NB4 (cell line): ENCODE results near the gene MND1.
A peak's percentile ranks its signal among the peaks of the same experiment; 100 is the strongest.
"Not testable (repeated sequence)": the region's sequence is repeated elsewhere in the genome, so short reads cannot be mapped to it uniquely, and the experiment has no call there.

Experiments used
- DNase-seq: peaks from one replicate; pipeline ENCODE4 v3.0.0; 2010; ENCODE audit warnings: low read depth
- H3K4me3 ChIP-seq: one replicate; pipeline ENCODE4 v1.5.1; 2011; ENCODE audit warnings: mild to moderate bottlenecking, low read depth, low read length, moderate library complexity
- CTCF ChIP-seq: IDR thresholded peaks from one replicate; pipeline ENCODE4 v1.5.1; 2012; ENCODE audit warnings: low read depth, low read length
- MAX ChIP-seq: IDR thresholded peaks from 2 replicates; pipeline ENCODE4 v1.6.1; 2011; ENCODE audit warnings: low read depth, low read length
- MYC ChIP-seq: IDR thresholded peaks from 2 replicates; pipeline ENCODE4 v1.6.1; 2011; ENCODE audit warnings: low read depth, low read length
- POLR2A ChIP-seq: IDR thresholded peaks from 2 replicates; pipeline ENCODE4 v1.6.1; 2011; ENCODE audit warnings: mild to moderate bottlenecking; ENCODE audit not compliant: insufficient read length; ENCODE audit errors: extremely low read depth

The MND1 gene

GRCh38 chr4:153408932-153409331, 64.4 kb downstream of the MND1 start:
- DNase-seq = no peak
- H3K4me3 ChIP-seq = no peak overlapping the region
- TF ChIP-seq MYC (no peak), CTCF (no peak), POLR2A (no peak), MAX (no peak)

- TF ChIP-seq MYC (no peak), CTCF (no peak), MAX (no peak), POLR2A (no peak)
- no peak overlapping the region for H3K4me3 ChIP-seq
- no peak for DNase-seq
Measured at GRCh38 chr4:153409412-153409811, 64.9 kb downstream of the MND1 start.

GRCh38 chr4:153409924-153410501, 65.5 kb downstream of the MND1 start:
- H3K4me3 ChIP-seq = no peak overlapping the region
- peak; percentile 56 for DNase-seq
- TF ChIP-seq MAX = no peak
- no peak for TF ChIP-seq POLR2A
- TF ChIP-seq CTCF = no peak
- TF ChIP-seq MYC = no peak

- no peak for TF ChIP-seq POLR2A
- TF ChIP-seq MYC = no peak
- no peak for TF ChIP-seq CTCF
- TF ChIP-seq MAX = no peak
- no peak overlapping the region for H3K4me3 ChIP-seq
- DNase-seq = no peak
Measured at GRCh38 chr4:153413842-153414241, 69.4 kb downstream of the MND1 start.

- not testable (repeated sequence) for H3K4me3 ChIP-seq, DNase-seq
Measured at GRCh38 chr4:153416456-153416855, 72.0 kb downstream of the MND1 start.

- no peak for TF ChIP-seq MYC
- TF ChIP-seq MAX = no peak
- no peak for TF ChIP-seq POLR2A
- no peak for TF ChIP-seq CTCF
- peak; percentile 48 for DNase-seq
Measured at GRCh38 chr4:153418121-153418520, 73.6 kb downstream of the MND1 start.

More at GRCh38 chr4:153418121-153418520, 73.6 kb downstream of the MND1 start:
- H3K4me3 ChIP-seq = no peak overlapping the region
